Osteoblast (primary cell): ENCODE measurements around the gene HOXB13. TPM values are rescaled to one million over a fixed set of nuclear protein-coding genes. Genes with fewer than 3 reads are reported as not detected.

Experiments
- DNase-seq: peaks from one replicate; pipeline ENCODE4 v3.0.0; 2011; ENCODE audit warnings: low spot score, mixed read lengths; ENCODE audit not compliant: insufficient read length; ENCODE audit errors: missing footprints
- H2AFZ ChIP-seq: 2 replicates; pipeline ENCODE4 v1.6.0; 2011; ENCODE audit warnings: mild to moderate bottlenecking, low read length
- H3K27ac ChIP-seq: 2 replicates; pipeline ENCODE4 v1.5.1; 2011; ENCODE audit warnings: mild to moderate bottlenecking, low read depth, low read length, moderate library complexity
- H3K27me3 ChIP-seq: 2 replicates; pipeline ENCODE4 v1.6.0; 2012; ENCODE audit warnings: mild to moderate bottlenecking, control low read depth, inconsistent platforms, low read length, moderate library complexity; ENCODE audit not compliant: insufficient read depth
- H3K36me3 ChIP-seq: 2 replicates; pipeline ENCODE4 v1.5.1; 2011; ENCODE audit warnings: mild to moderate bottlenecking, low read length, control low read depth, moderate library complexity; ENCODE audit not compliant: insufficient read depth
- H3K4me1 ChIP-seq: 2 replicates; pipeline ENCODE4 v1.5.1; 2011; ENCODE audit warnings: mild to moderate bottlenecking, low read length, control low read depth, moderate library complexity; ENCODE audit not compliant: insufficient read depth
- H3K4me2 ChIP-seq: 2 replicates; pipeline ENCODE4 v1.6.0; 2011; ENCODE audit warnings: mild to moderate bottlenecking, low read length; ENCODE audit not compliant: insufficient read depth
- H3K4me3 ChIP-seq: fragments of 200-600 bp; sonication (generic); 3 replicates; pipeline ENCODE4 v1.5.1; 2012; ENCODE audit warnings: mild to moderate bottlenecking, low read length, inconsistent platforms; ENCODE audit not compliant: insufficient read depth
- H3K79me2 ChIP-seq: 2 replicates; pipeline ENCODE4 v1.6.0; 2012; ENCODE audit warnings: mild to moderate bottlenecking, low read length, control low read depth, inconsistent platforms; ENCODE audit not compliant: insufficient read depth
- H3K9me3 ChIP-seq: 2 replicates; pipeline ENCODE4 v1.5.1; 2011; ENCODE audit warnings: low read depth, low read length, control low read depth
- H4K20me1 ChIP-seq: 2 replicates; pipeline ENCODE4 v1.6.0; 2012; ENCODE audit warnings: mild to moderate bottlenecking, low read length, control low read depth; ENCODE audit not compliant: insufficient read depth
- CTCF ChIP-seq: IDR thresholded peaks from 2 replicates; pipeline ENCODE4 v1.5.1; 2011; ENCODE audit warnings: mild to moderate bottlenecking, low read depth, low read length, moderate library complexity; ENCODE audit errors: extremely low read depth
- total RNA-seq: library from RNA; depleted of rRNA; stranded (reverse); fragments of >200 nt; gene quantifications from 2 replicates; pipeline ENCODE4 v1.2.3, GENCODE V29; 2012

HOXB13 gene
- total RNA-seq, 1 donor: not detected

GRCh38 chr17:48720266-48721008 lies 8.1 kb downstream of the HOXB13 start:
- no peak overlapping the region for H3K4me2 ChIP-seq
- no peak overlapping the region for H3K4me3 ChIP-seq
- no peaks in the 10 kb centered on the region for H3K9me3 ChIP-seq
- H3K27ac ChIP-seq: no peak overlapping the region
- H3K4me1 ChIP-seq: peaks cover 5% of the 10 kb centered on the region
- no peak for DNase-seq
- H3K79me2 ChIP-seq: no peaks in the 10 kb centered on the region
- H3K36me3 ChIP-seq: no peaks in the 10 kb centered on the region
- H3K27me3 ChIP-seq: peaks cover 99% of the 10 kb centered on the region
- H2AFZ ChIP-seq: no peak overlapping the region
- no peaks in the 10 kb centered on the region for H4K20me1 ChIP-seq
- no peak for TF ChIP-seq CTCF

GRCh38 chr17:48719642-48720265 lies 8.8 kb downstream of the HOXB13 start:
- no peak overlapping the region for H2AFZ ChIP-seq
- no peak overlapping the region for H3K4me3 ChIP-seq
- H3K79me2 ChIP-seq: no peaks in the 10 kb centered on the region
- no peaks in the 10 kb centered on the region for H3K36me3 ChIP-seq
- H3K4me1 ChIP-seq: peaks cover under 1% of the 10 kb centered on the region
- H4K20me1 ChIP-seq: no peaks in the 10 kb centered on the region
- no peak for TF ChIP-seq CTCF
- no peaks in the 10 kb centered on the region for H3K9me3 ChIP-seq
- no peak for DNase-seq
- peaks cover 94% of the 10 kb centered on the region for H3K27me3 ChIP-seq
- H3K4me2 ChIP-seq: no peak overlapping the region
- H3K27ac ChIP-seq: no peak overlapping the region

GRCh38 chr17:48718761-48719641 lies 9.5 kb downstream of the HOXB13 start:
- no peak overlapping the region for H3K4me2 ChIP-seq
- H3K27ac ChIP-seq: no peak overlapping the region
- no peaks in the 10 kb centered on the region for H4K20me1 ChIP-seq
- H3K4me3 ChIP-seq: no peak overlapping the region
- H3K9me3 ChIP-seq: no peaks in the 10 kb centered on the region
- no peak for DNase-seq
- no peaks in the 10 kb centered on the region for H3K79me2 ChIP-seq
- no peak for TF ChIP-seq CTCF
- H3K4me1 ChIP-seq: no peaks in the 10 kb centered on the region
- H3K27me3 ChIP-seq: peaks cover 86% of the 10 kb centered on the region
- no peaks in the 10 kb centered on the region for H3K36me3 ChIP-seq
- no peak overlapping the region for H2AFZ ChIP-seq
